ENCODE data around the gene MSANTD7.

GRCh38 chr10:14826076-14826829, 11.9 kb upstream of the MSANTD7 start:
- TF ChIP-seq EZH2 (IDR thresholded peaks at IDR 0.05; ENCODE audit: low read length, missing control alignments) (no peak), CTCF (conservative IDR thresholded peaks at IDR 0.05 in 1 of 2, IDR thresholded peaks at IDR 0.05 in 1 of 2; ENCODE audit: low read depth in 1 of 2, low read length in 2 of 2) (no peak)
